GM12892 (cell line): ENCODE data around the gene TRPM4.

Source experiments
- POLR2A ChIP-seq: IDR thresholded peaks from 2 replicates; pipeline ENCODE4 v1.6.1; 2011; ENCODE audit warnings: low read depth, low read length, control low read depth
- POLR2AphosphoS5 ChIP-seq: IDR thresholded peaks from 2 replicates; pipeline ENCODE4 v1.6.1; 2011; ENCODE audit warnings: low read depth, low read length, control low read depth
- TAF1 ChIP-seq: IDR thresholded peaks from 2 replicates; pipeline ENCODE4 v1.6.1; 2011; ENCODE audit warnings: low read depth, mild to moderate bottlenecking, control low read depth, low read length, borderline replicate concordance

DNA sequence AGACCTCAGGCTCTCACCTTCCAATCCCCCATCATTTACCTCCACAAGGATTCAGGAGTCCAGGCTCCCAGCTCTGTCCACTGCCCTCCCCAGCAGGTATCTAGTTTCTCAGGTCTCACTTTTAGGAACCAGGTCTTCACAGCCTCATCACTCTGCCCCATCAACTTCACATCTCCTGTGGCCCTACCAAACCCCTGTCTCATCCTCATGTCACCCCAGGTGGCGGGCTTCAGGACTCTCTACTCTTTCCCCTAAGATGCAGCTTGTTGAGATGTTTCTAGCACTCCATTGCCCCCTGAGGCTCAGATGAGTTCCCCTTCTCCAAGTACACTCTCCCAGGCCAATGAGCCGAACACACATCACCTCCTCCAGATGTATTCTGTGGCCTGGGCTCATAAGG, 36.7 kb upstream of the TRPM4 start:
- TF ChIP-seq POLR2AphosphoS5 = no peak
- no peak for TF ChIP-seq POLR2A
- no peak for TF ChIP-seq TAF1
